Brain microvascular endothelial cell (primary cell): ENCODE measurements around the gene MAPK10.
A peak's percentile ranks its signal among the peaks of the same experiment; 100 is the strongest.

Source experiments
- DNase-seq: peaks from one replicate; pipeline ENCODE4 v3.0.0-alpha.2; 2020
- H3K27ac ChIP-seq: fragments of 250-450 bp; sonication (Bioruptor Pico); 2 replicates; pipeline ENCODE4 v1.5.1; 2020; ENCODE audit warnings: mild to moderate bottlenecking, moderate library complexity
- H3K27me3 ChIP-seq: fragments of 250-450 bp; sonication (Bioruptor Pico); replicated peaks from 2 replicates; pipeline ENCODE4 v1.5.1; 2020; ENCODE audit warnings: mild to moderate bottlenecking
- H3K36me3 ChIP-seq: fragments of 250-450 bp; sonication (Bioruptor Pico); replicated peaks from 2 replicates; pipeline ENCODE4 v1.5.1; 2020; ENCODE audit warnings: mild to moderate bottlenecking
- H3K4me3 ChIP-seq: 2 replicates; pipeline ENCODE4 v1.5.1; 2011; ENCODE audit warnings: low read depth, mild to moderate bottlenecking, control low read depth, low read length, moderate library complexity
- CTCF ChIP-seq: IDR thresholded peaks from 2 replicates; pipeline ENCODE4 v1.5.1; 2011; ENCODE audit warnings: low read depth, mild to moderate bottlenecking, moderate library complexity, low read length, control low read depth, inconsistent platforms; ENCODE audit errors: missing control alignments
- in situ Hi-C: cut with HindIII; loops from 2 replicates; pipeline ENCODE4 v1.10.0; 2017; ENCODE audit warnings: low sequenced_read_pairs, low pct_ligation_motif_present

Gene MAPK10

GRCh38 chr4:86015412-86016350, 344.2 kb downstream of the MAPK10 start:
- no peaks in the 10 kb centered on the region for H3K27me3 ChIP-seq
- in situ Hi-C loops, result no loop called here
- H3K4me3 ChIP-seq, result no peak overlapping the region
- H3K27ac ChIP-seq, result no peak overlapping the region
- H3K36me3 ChIP-seq, result no peaks in the 10 kb centered on the region
- no peak for TF ChIP-seq CTCF
- no peak for DNase-seq

- in situ Hi-C loops, result no loop called here
- H3K36me3 ChIP-seq, result no peaks in the 10 kb centered on the region
- no peak for TF ChIP-seq CTCF
Measured at GRCh38 chr4:86014599-86014998, 345.3 kb downstream of the MAPK10 start.

GRCh38 chr4:86013621-86014020, 346.2 kb downstream of the MAPK10 start:
- H3K27ac ChIP-seq, result peak overlapping the region; percentile 6
- peak; percentile 80 for DNase-seq
- in situ Hi-C loops, result no loop called here
- H3K27me3 ChIP-seq, result no peaks in the 10 kb centered on the region
- TF ChIP-seq CTCF, result no peak
- no peaks in the 10 kb centered on the region for H3K36me3 ChIP-seq
- H3K4me3 ChIP-seq, result no peak overlapping the region

More at GRCh38 chr4:86014599-86014998, 345.3 kb downstream of the MAPK10 start:
- Histone ChIP-seq H3K4me3 (no peak overlapping the region), H3K27me3 (no peaks in the 10 kb centered on the region), H3K27ac (no peak overlapping the region)
- peak; percentile 55 for DNase-seq

- Histone ChIP-seq H3K27me3 (no peaks in the 10 kb centered on the region), H3K36me3 (no peaks in the 10 kb centered on the region), H3K27ac (no peak overlapping the region), H3K4me3 (no peak overlapping the region)
- in situ Hi-C loops, result no loop called here
- TF ChIP-seq CTCF, result no peak
- DNase-seq, result peak; percentile 95
Measured at GRCh38 chr4:86011117-86011516, 348.7 kb downstream of the MAPK10 start.

GRCh38 chr4:86007042-86007441, 352.8 kb downstream of the MAPK10 start:
- DNase-seq, result no peak
- no peaks in the 10 kb centered on the region for H3K36me3 ChIP-seq
- no peak for TF ChIP-seq CTCF
- no peak overlapping the region for H3K4me3 ChIP-seq
- H3K27ac ChIP-seq, result no peak overlapping the region
- in situ Hi-C loops, result no loop called here
- no peaks in the 10 kb centered on the region for H3K27me3 ChIP-seq
